HepG2 (cell line): ENCODE measurements around the gene INHBE.

Experiments
- POLR2A ChIP-seq, 2 experiments: IDR thresholded peaks; 2 replicates each; pipeline ENCODE4 v1.6.1; 2011; ENCODE audit warnings: low read depth in 2 of 2, low read length in 2 of 2, mild to moderate bottlenecking in 1 of 2, moderate library complexity in 1 of 2; ENCODE audit not compliant: insufficient read depth in 1 of 2
- RFX1 ChIP-seq: fragments of 450-650 bp; IDR thresholded peaks from 2 replicates; pipeline ENCODE4 v1.6.1; 2017
- SMARCC2 ChIP-seq: fragments of 450-650 bp; IDR thresholded peaks from 2 replicates; pipeline ENCODE4 v1.6.1; 2017; ENCODE audit warnings: antibody characterized with exemption, mild to moderate bottlenecking
- ZNF331 ChIP-seq: sonication (generic); formaldehyde crosslinking; IDR thresholded peaks from 2 replicates; pipeline ENCODE4 v1.4.0; 2020; ENCODE audit warnings: missing genetic modification reagents
- TF ChIP-seq, protein P1 (sequence below): IDR thresholded peaks from 2 replicates; pipeline ENCODE4 v1.4.0; 2020; ENCODE audit warnings: mild to moderate bottlenecking, missing genetic modification reagents

DNA sequence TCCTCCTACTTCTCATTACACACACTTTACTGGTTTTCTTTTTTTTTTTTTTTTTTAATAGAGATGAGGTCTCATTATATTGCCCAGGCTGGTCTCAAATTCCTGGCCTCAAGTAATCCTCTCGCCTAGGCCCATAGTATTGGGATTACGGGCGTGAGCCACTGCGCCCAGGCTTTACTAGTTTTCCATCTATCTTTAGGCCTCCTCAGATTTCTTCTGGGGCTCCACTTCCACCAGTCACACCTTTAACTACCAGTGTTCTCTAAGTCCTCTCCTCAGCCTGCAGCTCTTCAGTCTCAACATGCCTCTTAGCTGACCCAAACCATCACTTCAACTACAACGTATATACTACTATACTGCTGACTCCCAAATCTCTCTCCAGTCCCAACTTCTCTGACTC lies 34.6 kb upstream of the INHBE start:
- TF ChIP-seq RFX1 (no peak), ZNF331 (CRISPR knock-in tag) (no peak), POLR2A (IDR thresholded peaks at IDR 0.05; ENCODE audit: insufficient read depth in 1 of 2, low read depth in 2 of 2, low read length in 2 of 2) (no peak), SMARCC2 (no peak)
- TF ChIP-seq, protein P1, sequence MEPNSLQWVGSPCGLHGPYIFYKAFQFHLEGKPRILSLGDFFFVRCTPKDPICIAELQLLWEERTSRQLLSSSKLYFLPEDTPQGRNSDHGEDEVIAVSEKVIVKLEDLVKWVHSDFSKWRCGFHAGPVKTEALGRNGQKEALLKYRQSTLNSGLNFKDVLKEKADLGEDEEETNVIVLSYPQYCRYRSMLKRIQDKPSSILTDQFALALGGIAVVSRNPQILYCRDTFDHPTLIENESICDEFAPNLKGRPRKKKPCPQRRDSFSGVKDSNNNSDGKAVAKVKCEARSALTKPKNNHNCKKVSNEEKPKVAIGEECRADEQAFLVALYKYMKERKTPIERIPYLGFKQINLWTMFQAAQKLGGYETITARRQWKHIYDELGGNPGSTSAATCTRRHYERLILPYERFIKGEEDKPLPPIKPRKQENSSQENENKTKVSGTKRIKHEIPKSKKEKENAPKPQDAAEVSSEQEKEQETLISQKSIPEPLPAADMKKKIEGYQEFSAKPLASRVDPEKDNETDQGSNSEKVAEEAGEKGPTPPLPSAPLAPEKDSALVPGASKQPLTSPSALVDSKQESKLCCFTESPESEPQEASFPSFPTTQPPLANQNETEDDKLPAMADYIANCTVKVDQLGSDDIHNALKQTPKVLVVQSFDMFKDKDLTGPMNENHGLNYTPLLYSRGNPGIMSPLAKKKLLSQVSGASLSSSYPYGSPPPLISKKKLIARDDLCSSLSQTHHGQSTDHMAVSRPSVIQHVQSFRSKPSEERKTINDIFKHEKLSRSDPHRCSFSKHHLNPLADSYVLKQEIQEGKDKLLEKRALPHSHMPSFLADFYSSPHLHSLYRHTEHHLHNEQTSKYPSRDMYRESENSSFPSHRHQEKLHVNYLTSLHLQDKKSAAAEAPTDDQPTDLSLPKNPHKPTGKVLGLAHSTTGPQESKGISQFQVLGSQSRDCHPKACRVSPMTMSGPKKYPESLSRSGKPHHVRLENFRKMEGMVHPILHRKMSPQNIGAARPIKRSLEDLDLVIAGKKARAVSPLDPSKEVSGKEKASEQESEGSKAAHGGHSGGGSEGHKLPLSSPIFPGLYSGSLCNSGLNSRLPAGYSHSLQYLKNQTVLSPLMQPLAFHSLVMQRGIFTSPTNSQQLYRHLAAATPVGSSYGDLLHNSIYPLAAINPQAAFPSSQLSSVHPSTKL (CRISPR knock-in tag) = no peak
